Measurements from ENCODE around the gene IRF9. TPM values are rescaled to one million over a fixed set of nuclear protein-coding genes. Genes with fewer than 3 reads are reported as not detected.

IRF9 gene, protein sequence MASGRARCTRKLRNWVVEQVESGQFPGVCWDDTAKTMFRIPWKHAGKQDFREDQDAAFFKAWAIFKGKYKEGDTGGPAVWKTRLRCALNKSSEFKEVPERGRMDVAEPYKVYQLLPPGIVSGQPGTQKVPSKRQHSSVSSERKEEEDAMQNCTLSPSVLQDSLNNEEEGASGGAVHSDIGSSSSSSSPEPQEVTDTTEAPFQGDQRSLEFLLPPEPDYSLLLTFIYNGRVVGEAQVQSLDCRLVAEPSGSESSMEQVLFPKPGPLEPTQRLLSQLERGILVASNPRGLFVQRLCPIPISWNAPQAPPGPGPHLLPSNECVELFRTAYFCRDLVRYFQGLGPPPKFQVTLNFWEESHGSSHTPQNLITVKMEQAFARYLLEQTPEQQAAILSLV
- total RNA-seq = 10 to 100 TPM; 31.6 to 83.1 (median 55.9) TPM

- no peak for TF ChIP-seq CTCF (IDR thresholded peaks at IDR 0.05; ENCODE audit: low read depth)
These were observed at the start of gene IRF9 for GRCh38 chr14:24160850-24161804. Gene IRF9 (plus strand): TSS chr14:24161265. CDS start chr14:24162145, 880 bp downstream.

DNA sequence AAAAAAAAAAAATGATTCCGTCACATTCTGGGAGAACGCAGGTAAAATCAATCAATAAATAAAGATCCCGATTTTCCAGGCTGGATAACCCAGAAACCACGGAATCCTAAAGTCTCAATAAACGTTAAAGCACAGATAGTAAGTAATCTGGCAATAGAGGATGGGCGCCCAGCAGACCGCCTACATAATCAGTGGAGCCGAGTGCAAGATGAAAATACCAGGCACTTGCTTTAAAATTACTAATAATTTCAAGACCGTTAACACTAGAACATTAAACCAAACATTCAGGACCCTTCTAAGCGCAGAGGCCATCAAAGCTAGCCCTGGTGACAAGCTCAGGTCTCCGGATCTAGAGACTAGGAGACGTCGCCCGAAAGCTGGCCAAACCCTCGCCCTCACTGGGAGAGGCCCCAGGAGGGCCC, 47.7 kb upstream of the IRF9 start:
- no peak for TF ChIP-seq CTCF (IDR thresholded peaks at IDR 0.05; ENCODE audit: low read depth)

- no peak for TF ChIP-seq CTCF (IDR thresholded peaks at IDR 0.05; ENCODE audit: low read depth)
These were observed 47.1 kb upstream of the IRF9 start for GRCh38 chr14:24113801-24114531.

- TF ChIP-seq CTCF (IDR thresholded peaks at IDR 0.05; ENCODE audit: low read depth) = no peak
These were observed 46.3 kb upstream of the IRF9 start, which contains the start of the genes DCAF11 and NRL for GRCh38 chr14:24114532-24115421. Gene DCAF11 (plus strand): TSS chr14:24114777. CDS start chr14:24115595, 818 bp downstream. Gene NRL (minus strand): TSS chr14:24114949. CDS start chr14:24082848, 32,101 bp downstream.

- no peak for TF ChIP-seq CTCF (IDR thresholded peaks at IDR 0.05; ENCODE audit: low read depth)
These were observed 45.5 kb upstream of the IRF9 start for GRCh38 chr14:24115422-24116127.

Measured in subcutaneous adipose tissue (tissue), 4 donors.